Liver (tissue), 9 donors: Measurements from ENCODE around the gene THAP8. TPM values are rescaled to one million over a fixed set of nuclear protein-coding genes. Genes with fewer than 3 reads are reported as not detected.

ENCODE experiments used
- DNase-seq: peaks from one replicate; pipeline ENCODE4 v3.0.0-alpha.2; 2017; ENCODE audit warnings: low spot score
- H3K27ac ChIP-seq, 2 donors: one replicate each; pipeline ENCODE4 v1.7.0; 2013; ENCODE audit warnings: inconsistent platforms in 2 of 2, low read length in 2 of 2, control low read depth in 1 of 2, low read depth in 1 of 2, mild to moderate bottlenecking in 1 of 2
- H3K27me3 ChIP-seq, 4 donors: one replicate each; pipeline versions ENCODE4 v1.6.1 to v1.7.0; 2013; ENCODE audit warnings: low read length in 3 of 4, inconsistent platforms in 1 of 4, mild to moderate bottlenecking in 1 of 4, moderate library complexity in 1 of 4; ENCODE audit not compliant: control insufficient read depth in 4 of 4, insufficient read depth in 4 of 4
- H3K36me3 ChIP-seq, 4 donors: one replicate each; pipeline versions ENCODE4 v1.6.1 to v1.7.0; 2013; ENCODE audit warnings: low read length in 3 of 4, mild to moderate bottlenecking in 3 of 4, low read depth in 1 of 4, moderate library complexity in 1 of 4; ENCODE audit not compliant: control insufficient read depth in 4 of 4, insufficient read depth in 3 of 4
- H3K4me1 ChIP-seq, 4 donors: one replicate each; pipeline versions ENCODE4 v1.6.1 to v1.7.0; 2013; ENCODE audit warnings: low read length in 3 of 4, mild to moderate bottlenecking in 3 of 4, moderate library complexity in 1 of 4; ENCODE audit not compliant: control insufficient read depth in 4 of 4, insufficient read depth in 4 of 4
- H3K4me3 ChIP-seq, 3 donors: one replicate each; pipeline versions ENCODE4 v1.6.1 to v1.7.0; 2013; ENCODE audit warnings: low read length in 3 of 3, control low read depth in 1 of 3, low read depth in 1 of 3, mild to moderate bottlenecking in 1 of 3
- H3K9ac ChIP-seq, 2 donors: one replicate each; pipeline ENCODE4 v1.7.0; 2013; ENCODE audit warnings: low read length in 2 of 2, mild to moderate bottlenecking in 2 of 2, moderate library complexity in 2 of 2, control low read depth in 1 of 2, low read depth in 1 of 2
- H3K9me3 ChIP-seq, 4 donors: one replicate each; pipeline versions ENCODE4 v1.6.1 to v1.7.0; 2013; ENCODE audit warnings: low read length in 3 of 4; ENCODE audit not compliant: control insufficient read depth in 4 of 4
- EGR1 ChIP-seq, 2 donors: IDR thresholded peaks; 2 replicates each; pipeline ENCODE4 v1.6.1; 2016 to 2018; ENCODE audit warnings: antibody characterized with exemption in 2 of 2, low read depth in 2 of 2
- FOXA1 ChIP-seq: IDR thresholded peaks from 2 replicates; pipeline ENCODE4 v1.6.1; 2016; ENCODE audit warnings: antibody characterized with exemption
- FOXA2 ChIP-seq: IDR thresholded peaks from 2 replicates; pipeline ENCODE4 v1.6.1; 2016; ENCODE audit warnings: antibody characterized with exemption
- GABPA ChIP-seq, 2 donors: IDR thresholded peaks in 1 of 2; conservative IDR thresholded peaks in 1 of 2; 2 replicates each; pipeline ENCODE4 v1.6.1; 2016; ENCODE audit warnings: antibody characterized with exemption in 2 of 2, mild to moderate bottlenecking in 1 of 2, moderate library complexity in 1 of 2
- HNF4A ChIP-seq, 2 donors: conservative IDR thresholded peaks; 2 replicates each; pipeline ENCODE4 v1.6.1; 2016; ENCODE audit warnings: antibody characterized with exemption in 2 of 2, mild to moderate bottlenecking in 2 of 2
- HNF4G ChIP-seq: IDR thresholded peaks from 2 replicates; pipeline ENCODE4 v1.6.1; 2016; ENCODE audit warnings: antibody characterized with exemption
- JUND ChIP-seq, 2 donors: IDR thresholded peaks; 2 replicates each; pipeline ENCODE4 v1.6.1; 2016; ENCODE audit warnings: antibody characterized with exemption in 2 of 2
- NR2F2 ChIP-seq: IDR thresholded peaks from 2 replicates; pipeline ENCODE4 v1.6.1; 2016; ENCODE audit warnings: antibody characterized with exemption
- RAD21 ChIP-seq, 2 donors: IDR thresholded peaks; 2 replicates each; pipeline ENCODE4 v1.6.1; 2016; ENCODE audit warnings: antibody characterized with exemption in 2 of 2, mild to moderate bottlenecking in 2 of 2
- RXRA ChIP-seq, 2 donors: IDR thresholded peaks; 2 replicates each; pipeline ENCODE4 v1.6.1; 2017 to 2018; ENCODE audit warnings: antibody characterized with exemption in 2 of 2, mild to moderate bottlenecking in 1 of 2
- TAF1 ChIP-seq: conservative IDR thresholded peaks from 2 replicates; pipeline ENCODE4 v1.6.1; 2016; ENCODE audit warnings: antibody characterized with exemption, mild to moderate bottlenecking
- WGBS: extraction: QIAGEN DNeasy Blood & Tissue Kit; methylation state at CpG from one replicate; pipeline ENCODE4 v1.1.7; 2013; 5-methylcytosine and 5-hydroxymethylcytosine counted together
- polyA plus RNA-seq, 2 donors: library from polyadenylated mRNA; stranded (reverse) in 1 of 2; unstranded in 1 of 2; fragments of 200-250 nt in 1 of 2; fragments of >200 nt in 1 of 2; fragmentation: Nextera tagmentation in 1 of 2; extraction: Ambion mirVana in 1 of 2; gene quantifications; one replicate each; pipeline versions ENCODE4 v1.2.1 to v1.2.3, GENCODE V29; 2013 to 2015
- total RNA-seq, 2 donors: library from RNA; depleted of rRNA; stranded (reverse); fragments of >200 nt; gene quantifications; one replicate each; pipeline ENCODE4 v1.2.3, GENCODE V29; 2014
- TF ChIP-seq, protein P1 (sequence below): fragments of 150-350 bp; IDR thresholded peaks from 2 replicates; pipeline ENCODE4 v1.5.1; 2017; ENCODE audit warnings: improper control_type of control experiment, low read depth, low read length; ENCODE audit not compliant: missing input control
- TF ChIP-seq, protein P2 (sequence below): IDR thresholded peaks from 2 replicates; pipeline ENCODE4 v1.6.1; 2016; ENCODE audit warnings: antibody characterized with exemption
- TF ChIP-seq, protein P3 (sequence below): IDR thresholded peaks from 2 replicates; pipeline ENCODE4 v1.6.1; 2016; ENCODE audit warnings: antibody characterized with exemption, mild to moderate bottlenecking
- donor health status: healthy.
- donor health status: healthy.
- donor health status: healthy.
- donor health status: healthy.
- donor health status: healthy.

The THAP8 gene
- total and polyA plus RNA-seq, 4 donors: 1.8 to 4.4 (median 3.3) TPM

DNA sequence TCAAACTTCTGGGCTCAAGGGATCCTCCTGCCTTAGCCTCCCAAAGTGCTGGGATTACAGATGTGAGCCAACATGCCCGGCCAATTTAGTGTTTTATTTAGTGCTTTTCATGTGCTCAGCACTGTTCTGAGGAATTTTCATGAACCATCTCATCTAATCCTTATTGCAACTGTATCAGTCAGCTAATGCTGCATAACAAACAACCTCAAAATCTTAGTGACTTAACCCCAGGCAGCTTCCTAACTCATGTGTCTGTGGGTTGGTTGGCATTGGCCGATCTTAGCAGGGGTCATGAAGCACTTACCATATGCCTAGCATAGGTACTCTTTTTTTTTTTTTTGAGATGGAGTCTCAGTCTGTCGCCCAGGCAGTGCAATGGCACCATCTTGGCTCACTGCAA, 65.3 kb downstream of the THAP8 start:
- H3K27ac ChIP-seq: no peak overlapping the region
- H3K4me1 ChIP-seq: peaks cover 0 to 4% (median 0%) of the 10 kb centered on the region in 4 donors
- no peak for TF ChIP-seq HNF4A (conservative IDR thresholded peaks at IDR 0.05)
- TF ChIP-seq FOXA1: no peak
- no peak for TF ChIP-seq GABPA (IDR thresholded peaks at IDR 0.05 in 1 of 2, conservative IDR thresholded peaks at IDR 0.05 in 1 of 2)
- TF ChIP-seq HNF4G: no peak
- TF ChIP-seq, protein P1, sequence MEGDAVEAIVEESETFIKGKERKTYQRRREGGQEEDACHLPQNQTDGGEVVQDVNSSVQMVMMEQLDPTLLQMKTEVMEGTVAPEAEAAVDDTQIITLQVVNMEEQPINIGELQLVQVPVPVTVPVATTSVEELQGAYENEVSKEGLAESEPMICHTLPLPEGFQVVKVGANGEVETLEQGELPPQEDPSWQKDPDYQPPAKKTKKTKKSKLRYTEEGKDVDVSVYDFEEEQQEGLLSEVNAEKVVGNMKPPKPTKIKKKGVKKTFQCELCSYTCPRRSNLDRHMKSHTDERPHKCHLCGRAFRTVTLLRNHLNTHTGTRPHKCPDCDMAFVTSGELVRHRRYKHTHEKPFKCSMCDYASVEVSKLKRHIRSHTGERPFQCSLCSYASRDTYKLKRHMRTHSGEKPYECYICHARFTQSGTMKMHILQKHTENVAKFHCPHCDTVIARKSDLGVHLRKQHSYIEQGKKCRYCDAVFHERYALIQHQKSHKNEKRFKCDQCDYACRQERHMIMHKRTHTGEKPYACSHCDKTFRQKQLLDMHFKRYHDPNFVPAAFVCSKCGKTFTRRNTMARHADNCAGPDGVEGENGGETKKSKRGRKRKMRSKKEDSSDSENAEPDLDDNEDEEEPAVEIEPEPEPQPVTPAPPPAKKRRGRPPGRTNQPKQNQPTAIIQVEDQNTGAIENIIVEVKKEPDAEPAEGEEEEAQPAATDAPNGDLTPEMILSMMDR: no peak
- no peak for TF ChIP-seq TAF1
- 87% methylated on average over 3 of the region's 3 CpGs for WGBS
- H3K27me3 ChIP-seq: peaks cover 0 to 4% (median 0%) of the 10 kb centered on the region in 4 donors
- no peak for DNase-seq
- no peaks in the 10 kb centered on the region for H3K9me3 ChIP-seq
- H3K4me3 ChIP-seq: no peak overlapping the region
- no peaks in the 10 kb centered on the region for H3K36me3 ChIP-seq
- no peak overlapping the region for H3K9ac ChIP-seq

DNA sequence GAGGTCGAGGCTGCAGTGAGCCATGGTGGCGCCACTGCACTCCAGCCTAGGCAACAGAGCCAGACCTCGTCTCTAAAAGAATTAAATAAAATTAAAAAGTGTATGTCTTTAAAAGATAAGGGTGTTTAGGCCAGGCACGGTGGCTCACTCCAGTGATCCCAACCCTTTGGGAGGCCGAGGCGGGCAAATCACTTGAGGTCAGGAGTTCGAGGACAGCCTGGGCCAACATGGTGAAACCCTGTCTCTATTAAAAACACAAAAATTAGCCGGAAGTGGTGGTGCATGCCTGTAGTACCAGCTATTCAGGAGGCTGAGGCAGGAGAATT, 66.6 kb downstream of the THAP8 start:
- H3K27me3 ChIP-seq: peaks cover 0 to 4% (median 0%) of the 10 kb centered on the region in 4 donors
- H3K9ac ChIP-seq: no peak overlapping the region
- no peaks in the 10 kb centered on the region for H3K36me3 ChIP-seq
- H3K27ac ChIP-seq: no peak overlapping the region
- H3K9me3 ChIP-seq: no peaks in the 10 kb centered on the region
- DNase-seq: no peak
- no peak overlapping the region for H3K4me3 ChIP-seq
- peaks cover 0 to 4% (median 0%) of the 10 kb centered on the region in 4 donors for H3K4me1 ChIP-seq
- TF ChIP-seq RAD21 (IDR thresholded peaks at IDR 0.05): no peak
- TF ChIP-seq EGR1 (IDR thresholded peaks at IDR 0.05; ENCODE audit: low read depth in 2 of 2): no peak
- no peak for TF ChIP-seq FOXA2
- no peak for TF ChIP-seq TAF1
- TF ChIP-seq NR2F2: no peak
- TF ChIP-seq JUND (IDR thresholded peaks at IDR 0.05): no peak
- TF ChIP-seq, protein P2, sequence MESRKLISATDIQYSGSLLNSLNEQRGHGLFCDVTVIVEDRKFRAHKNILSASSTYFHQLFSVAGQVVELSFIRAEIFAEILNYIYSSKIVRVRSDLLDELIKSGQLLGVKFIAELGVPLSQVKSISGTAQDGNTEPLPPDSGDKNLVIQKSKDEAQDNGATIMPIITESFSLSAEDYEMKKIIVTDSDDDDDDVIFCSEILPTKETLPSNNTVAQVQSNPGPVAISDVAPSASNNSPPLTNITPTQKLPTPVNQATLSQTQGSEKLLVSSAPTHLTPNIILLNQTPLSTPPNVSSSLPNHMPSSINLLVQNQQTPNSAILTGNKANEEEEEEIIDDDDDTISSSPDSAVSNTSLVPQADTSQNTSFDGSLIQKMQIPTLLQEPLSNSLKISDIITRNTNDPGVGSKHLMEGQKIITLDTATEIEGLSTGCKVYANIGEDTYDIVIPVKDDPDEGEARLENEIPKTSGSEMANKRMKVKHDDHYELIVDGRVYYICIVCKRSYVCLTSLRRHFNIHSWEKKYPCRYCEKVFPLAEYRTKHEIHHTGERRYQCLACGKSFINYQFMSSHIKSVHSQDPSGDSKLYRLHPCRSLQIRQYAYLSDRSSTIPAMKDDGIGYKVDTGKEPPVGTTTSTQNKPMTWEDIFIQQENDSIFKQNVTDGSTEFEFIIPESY: no peak
- no peak for TF ChIP-seq RXRA (IDR thresholded peaks at IDR 0.05)
- TF ChIP-seq, protein P3, sequence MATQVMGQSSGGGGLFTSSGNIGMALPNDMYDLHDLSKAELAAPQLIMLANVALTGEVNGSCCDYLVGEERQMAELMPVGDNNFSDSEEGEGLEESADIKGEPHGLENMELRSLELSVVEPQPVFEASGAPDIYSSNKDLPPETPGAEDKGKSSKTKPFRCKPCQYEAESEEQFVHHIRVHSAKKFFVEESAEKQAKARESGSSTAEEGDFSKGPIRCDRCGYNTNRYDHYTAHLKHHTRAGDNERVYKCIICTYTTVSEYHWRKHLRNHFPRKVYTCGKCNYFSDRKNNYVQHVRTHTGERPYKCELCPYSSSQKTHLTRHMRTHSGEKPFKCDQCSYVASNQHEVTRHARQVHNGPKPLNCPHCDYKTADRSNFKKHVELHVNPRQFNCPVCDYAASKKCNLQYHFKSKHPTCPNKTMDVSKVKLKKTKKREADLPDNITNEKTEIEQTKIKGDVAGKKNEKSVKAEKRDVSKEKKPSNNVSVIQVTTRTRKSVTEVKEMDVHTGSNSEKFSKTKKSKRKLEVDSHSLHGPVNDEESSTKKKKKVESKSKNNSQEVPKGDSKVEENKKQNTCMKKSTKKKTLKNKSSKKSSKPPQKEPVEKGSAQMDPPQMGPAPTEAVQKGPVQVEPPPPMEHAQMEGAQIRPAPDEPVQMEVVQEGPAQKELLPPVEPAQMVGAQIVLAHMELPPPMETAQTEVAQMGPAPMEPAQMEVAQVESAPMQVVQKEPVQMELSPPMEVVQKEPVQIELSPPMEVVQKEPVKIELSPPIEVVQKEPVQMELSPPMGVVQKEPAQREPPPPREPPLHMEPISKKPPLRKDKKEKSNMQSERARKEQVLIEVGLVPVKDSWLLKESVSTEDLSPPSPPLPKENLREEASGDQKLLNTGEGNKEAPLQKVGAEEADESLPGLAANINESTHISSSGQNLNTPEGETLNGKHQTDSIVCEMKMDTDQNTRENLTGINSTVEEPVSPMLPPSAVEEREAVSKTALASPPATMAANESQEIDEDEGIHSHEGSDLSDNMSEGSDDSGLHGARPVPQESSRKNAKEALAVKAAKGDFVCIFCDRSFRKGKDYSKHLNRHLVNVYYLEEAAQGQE: no peak
- no peak for TF ChIP-seq HNF4G
- 32% methylated on average over 8 of the region's 8 CpGs for WGBS
